Activated naive CD4-positive, alpha-beta T cell treated with anti-CD3 and anti-CD28 coated beads for 36 hours (primary cell): ENCODE results near the gene C1orf35. TPM values are rescaled to one million over a fixed set of nuclear protein-coding genes. Genes with fewer than 3 reads are reported as not detected.

Experiments
- CTCF ChIA-PET: fragments of 350-600 bp; sonication (Branson Sonifier 250); formaldehyde crosslinking; loops from one replicate; lab custom pipeline; 2021; ENCODE audit warnings: antibody characterized with exemption; lab: Charles Lee
- DNase-seq: peaks from one replicate; pipeline ENCODE4 v3.0.0-alpha.2; 2020
- H3K27ac Mint-ChIP-seq: one replicate; pipeline ENCODE4 v1.8.0; 2021; ENCODE audit warnings: mild to moderate bottlenecking, mixed read lengths
- H3K27me3 Mint-ChIP-seq: one replicate; pipeline ENCODE4 v1.8.0; 2021; ENCODE audit warnings: low read depth, mixed read lengths
- H3K36me3 Mint-ChIP-seq: one replicate; pipeline ENCODE4 v1.8.0; 2021; ENCODE audit warnings: low read depth, mixed read lengths
- H3K4me1 Mint-ChIP-seq: one replicate; pipeline ENCODE4 v1.8.0; 2021; ENCODE audit warnings: low read depth, mixed read lengths
- H3K4me3 Mint-ChIP-seq: one replicate; pipeline ENCODE4 v1.8.0; 2021; ENCODE audit warnings: mild to moderate bottlenecking, moderate library complexity, mixed read lengths
- H3K9me3 Mint-ChIP-seq: one replicate; pipeline ENCODE4 v1.8.0; 2021; ENCODE audit warnings: mixed read lengths
- intact Hi-C: fragments of 100-400 bp; cut with micrococcal nuclease; formaldehyde crosslinking; loops from one replicate; pipeline ENCODE4 v1.15.1; 2023
- total RNA-seq, 2 experiments: library from RNA; stranded (reverse); gene quantifications; one replicate each; pipeline ENCODE4 v1.2.3, GENCODE V29; 2021

Gene C1orf35
- total RNA-seq, 2 experiments from 2014 or later: 14.5 to 16.2 TPM

DNA sequence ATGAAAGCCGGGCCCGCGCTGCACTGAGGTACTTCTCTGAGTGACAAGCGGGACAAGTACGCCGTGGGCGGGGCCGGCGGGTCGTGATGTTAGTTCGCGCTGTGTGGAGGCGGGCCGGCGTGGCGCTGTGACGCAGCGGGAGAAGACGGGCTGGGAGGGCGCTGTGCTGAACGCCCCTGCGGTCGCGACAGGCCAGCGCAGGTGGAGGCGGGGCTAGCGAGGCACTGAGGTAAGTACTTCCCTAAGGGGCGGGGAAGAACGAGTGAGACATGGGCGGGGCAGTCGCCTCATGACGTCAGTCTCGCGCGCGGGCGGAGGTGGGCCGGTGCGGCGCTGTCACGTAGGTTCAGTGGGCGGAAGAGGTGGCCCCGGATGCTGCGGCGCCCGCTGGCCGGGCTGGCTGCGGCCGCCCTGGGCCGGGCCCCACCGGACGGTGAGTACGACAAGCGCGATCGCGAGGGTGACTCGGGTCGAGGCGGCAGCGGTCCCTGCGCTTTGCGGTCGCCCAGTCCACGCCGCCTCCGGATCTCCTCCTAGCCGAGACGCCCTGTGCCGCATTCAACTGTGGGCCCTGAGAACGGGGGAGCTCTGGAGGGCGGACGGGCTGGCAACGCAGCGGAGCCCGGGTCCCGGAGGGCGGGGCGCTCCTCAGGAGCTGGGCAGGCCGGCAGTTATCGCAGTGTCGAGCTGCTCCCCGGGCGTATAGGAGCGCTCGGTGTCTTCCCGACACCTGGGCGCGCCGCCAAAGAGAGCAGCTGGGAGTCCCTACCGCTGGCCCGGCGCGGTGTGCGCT is 37.0 kb upstream of the C1orf35 start, which contains the start of gene GUK1:
TSS of gene GUK1 (plus strand) at position 349 of the 793 bp plus-strand sequence. CDS start at position 373, 24 bp downstream.
- Mint-ChIP-seq H3K4me3 (peak within 1 kb of the TSS; percentile 97), H3K27ac (peak within 1 kb of the TSS; percentile 98), H3K27me3 (no peaks in the 10 kb centered on the region), H3K9me3 (no peaks in the 10 kb centered on the region), H3K36me3 (peaks cover 4% of the 10 kb centered on the region), H3K4me1 (peaks cover 25% of the 10 kb centered on the region)
- peak; percentile 100 for DNase-seq
- CTCF ChIA-PET: interaction anchor here (0.6 to 1.8 kb wide), 5 partner anchors 9 to 145 kb away, joined by 3 to 6 read pairs (median 3); no protein-coding TSS in a partner anchor
- intact Hi-C loops: loop anchor here (1.0 to 2.0 kb wide), 9 partner anchors 9 to 323 kb away; partner anchors contain the start of genes ARF1, C1orf35, IBA57 and MRPL55

GRCh38 chr1:228139406-228139930 is 36.3 kb upstream of the C1orf35 start:
- intact Hi-C loops: no loop called here
- Mint-ChIP-seq H3K4me1 (peaks cover 25% of the 10 kb centered on the region), H3K36me3 (peaks cover 4% of the 10 kb centered on the region), H3K27ac (peak overlapping the region; percentile 98), H3K27me3 (no peaks in the 10 kb centered on the region), H3K4me3 (peak overlapping the region; percentile 97), H3K9me3 (no peaks in the 10 kb centered on the region)
- CTCF ChIA-PET: interaction anchor here (0.6 to 1.8 kb wide), 2 partner anchors 9 to 27 kb away, joined by 3 to 4 read pairs; no protein-coding TSS in a partner anchor
- DNase-seq: no peak

GRCh38 chr1:228136901-228137300 is 33.8 kb upstream of the C1orf35 start:
- DNase-seq: no peak
- peaks cover 4% of the 10 kb centered on the region for H3K36me3 Mint-ChIP-seq

GRCh38 chr1:228134591-228134990 is 31.5 kb upstream of the C1orf35 start:
- Mint-ChIP-seq H3K27ac (no peak overlapping the region), H3K4me3 (no peak overlapping the region), H3K27me3 (peaks cover 8% of the 10 kb centered on the region), H3K9me3 (no peaks in the 10 kb centered on the region), H3K4me1 (peaks cover 3% of the 10 kb centered on the region), H3K36me3 (no peaks in the 10 kb centered on the region)
- intact Hi-C loops: loop anchor here (5.0 kb wide), 2 partner anchors 258 to 368 kb away; no protein-coding TSS in a partner anchor
- no peak for DNase-seq
- CTCF ChIA-PET: interaction anchor here (2.3 kb wide), 1 partner anchor 32 kb away, joined by 9 read pairs; the partner anchor contains the start of gene IBA57

More at GRCh38 chr1:228136901-228137300, 33.8 kb upstream of the C1orf35 start:
- intact Hi-C loops: no loop called here
- Mint-ChIP-seq H3K27me3 (no peaks in the 10 kb centered on the region), H3K4me3 (no peak overlapping the region), H3K27ac (no peak overlapping the region), H3K9me3 (no peaks in the 10 kb centered on the region), H3K4me1 (peaks cover 1% of the 10 kb centered on the region)
- CTCF ChIA-PET: interaction anchor here (2.3 kb wide), 1 partner anchor 30 kb away, joined by 9 read pairs; the partner anchor contains the start of gene IBA57

DNA sequence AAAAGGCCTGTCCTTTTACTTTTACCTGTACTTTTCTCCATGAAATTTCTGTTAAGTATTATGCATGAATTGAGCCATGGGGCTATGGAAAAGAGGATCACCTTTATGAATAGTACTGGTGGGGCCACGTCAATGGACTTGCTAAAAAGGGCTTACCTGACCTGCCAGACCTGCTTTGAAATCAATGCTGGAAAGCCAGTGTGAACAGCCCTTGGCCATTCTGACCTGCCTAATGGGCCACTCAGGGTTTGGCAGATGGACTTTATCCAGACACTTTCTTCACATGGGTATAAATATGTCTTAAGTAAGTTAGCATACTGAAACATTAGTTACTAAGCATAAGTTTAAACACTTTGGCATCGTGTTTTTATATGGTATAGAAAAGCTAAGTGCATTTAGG is 28.6 kb upstream of the C1orf35 start:
- Mint-ChIP-seq H3K4me3 (no peak overlapping the region), H3K4me1 (peaks cover 3% of the 10 kb centered on the region), H3K27me3 (peaks cover 10% of the 10 kb centered on the region), H3K27ac (no peak overlapping the region), H3K9me3 (no peaks in the 10 kb centered on the region), H3K36me3 (no peaks in the 10 kb centered on the region)
- CTCF ChIA-PET: interaction anchor here (1.6 to 2.3 kb wide), 2 partner anchors 10 to 369 kb away, joined by 4 to 17 read pairs; no protein-coding TSS in a partner anchor
- intact Hi-C loops: loop anchor here (1.0 to 5.0 kb wide), 7 partner anchors 9 to 384 kb away; partner anchors contain the start of gene GUK1
- DNase-seq: no peak

GRCh38 chr1:228125185-228125584 is 22.1 kb upstream of the C1orf35 start:
- no peak for DNase-seq
- CTCF ChIA-PET: interaction anchor here (1.6 kb wide), 1 partner anchor 41 kb away, joined by 5 read pairs; the partner anchor contains the start of gene IBA57
- intact Hi-C loops: no loop called here
- H3K4me3 Mint-ChIP-seq: no peak overlapping the region
- H3K4me1 Mint-ChIP-seq: peaks cover 4% of the 10 kb centered on the region
- H3K9me3 Mint-ChIP-seq: no peaks in the 10 kb centered on the region
- H3K27me3 Mint-ChIP-seq: peaks cover 4% of the 10 kb centered on the region
- no peak overlapping the region for H3K27ac Mint-ChIP-seq
- H3K36me3 Mint-ChIP-seq: no peaks in the 10 kb centered on the region

GRCh38 chr1:228123505-228123904 is 20.4 kb upstream of the C1orf35 start:
- DNase-seq: no peak
- H3K9me3 Mint-ChIP-seq: no peaks in the 10 kb centered on the region

GRCh38 chr1:228122921-228123441 is 19.9 kb upstream of the C1orf35 start:
- CTCF ChIA-PET: interaction anchor here (1.1 kb wide), 1 partner anchor 674 kb away, joined by 3 read pairs; no protein-coding TSS in a partner anchor
- peaks cover 2% of the 10 kb centered on the region for H3K36me3 Mint-ChIP-seq

More at GRCh38 chr1:228123505-228123904, 20.4 kb upstream of the C1orf35 start:
- Mint-ChIP-seq H3K4me1 (peaks cover 4% of the 10 kb centered on the region), H3K27me3 (no peaks in the 10 kb centered on the region), H3K27ac (no peak overlapping the region), H3K36me3 (no peaks in the 10 kb centered on the region), H3K4me3 (no peak overlapping the region)
- CTCF ChIA-PET: interaction anchor here (1.0 kb wide), 1 partner anchor 125 kb away, joined by 4 read pairs; no protein-coding TSS in a partner anchor
- intact Hi-C loops: no loop called here

DNA sequence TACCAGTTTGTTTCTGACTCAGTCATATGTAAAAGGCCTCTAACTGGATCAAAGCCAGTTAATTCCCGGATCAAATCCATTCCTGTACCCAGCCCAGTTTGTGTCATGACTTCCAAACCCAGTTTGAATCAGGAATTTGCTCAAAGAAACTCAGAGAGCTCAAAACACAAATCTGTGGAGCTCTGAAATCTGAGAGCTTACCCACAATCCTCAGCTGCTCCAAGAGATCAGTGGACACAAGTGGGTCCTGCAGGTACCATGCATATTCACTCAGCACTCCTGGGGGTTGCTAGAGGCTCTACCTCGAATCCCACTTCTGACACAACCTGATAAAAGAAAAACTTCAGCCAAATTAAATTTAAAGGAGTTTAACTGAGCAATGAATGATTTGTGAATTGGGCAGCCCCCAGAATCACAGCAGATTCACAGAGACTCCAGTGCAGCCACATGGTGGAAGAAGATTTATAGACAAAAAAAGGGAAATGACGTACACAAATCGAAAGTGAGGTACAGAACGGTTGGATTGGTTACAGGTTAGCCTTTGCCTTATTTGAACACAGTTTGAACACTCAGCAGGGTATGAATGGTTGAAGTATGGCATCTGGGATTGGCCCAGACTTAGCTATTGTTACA is 17.8 kb upstream of the C1orf35 start:
- Mint-ChIP-seq H3K27ac (peak overlapping the region; percentile 16), H3K4me3 (peak overlapping the region; percentile 47), H3K27me3 (no peaks in the 10 kb centered on the region), H3K9me3 (peaks cover 5% of the 10 kb centered on the region), H3K4me1 (peaks cover 4% of the 10 kb centered on the region), H3K36me3 (peaks cover 7% of the 10 kb centered on the region)
- no peak for DNase-seq
- intact Hi-C loops: no loop called here
- CTCF ChIA-PET: interaction anchor here (2.0 kb wide), 1 partner anchor 10 kb away, joined by 17 read pairs; no protein-coding TSS in a partner anchor

More at GRCh38 chr1:228122921-228123441, 19.9 kb upstream of the C1orf35 start:
- no peak for DNase-seq
- H3K27ac Mint-ChIP-seq: no peak overlapping the region
- peaks cover 2% of the 10 kb centered on the region for H3K9me3 Mint-ChIP-seq
- H3K4me3 Mint-ChIP-seq: no peak overlapping the region
- no peaks in the 10 kb centered on the region for H3K27me3 Mint-ChIP-seq
- peaks cover 4% of the 10 kb centered on the region for H3K4me1 Mint-ChIP-seq
- intact Hi-C loops: no loop called here

DNA sequence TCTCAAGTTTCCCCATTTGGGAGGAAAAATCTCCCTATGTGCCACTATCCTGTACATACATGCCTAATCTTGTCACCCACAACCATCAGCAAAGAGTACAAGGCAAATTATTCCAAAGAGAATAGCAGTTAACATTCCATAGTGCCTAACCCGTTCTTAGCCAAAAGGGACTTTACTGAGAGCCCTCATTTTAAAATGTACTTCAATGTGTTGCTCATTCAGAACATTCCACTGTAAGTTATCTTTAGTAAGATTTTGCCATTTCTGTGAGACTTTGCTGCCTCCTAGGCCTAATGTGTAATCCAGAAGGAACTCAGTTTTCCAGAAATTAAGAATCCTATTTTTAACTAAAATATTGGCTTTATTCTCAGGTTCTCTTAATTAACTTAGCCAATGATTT is 17.2 kb upstream of the C1orf35 start:
- CTCF ChIA-PET: interaction anchor here (2.0 kb wide), 1 partner anchor 11 kb away, joined by 17 read pairs; no protein-coding TSS in a partner anchor
- no peak for DNase-seq
- Mint-ChIP-seq H3K36me3 (peaks cover 7% of the 10 kb centered on the region), H3K27me3 (no peaks in the 10 kb centered on the region), H3K4me1 (peaks cover 4% of the 10 kb centered on the region), H3K9me3 (peaks cover 5% of the 10 kb centered on the region), H3K27ac (no peak overlapping the region), H3K4me3 (no peak overlapping the region)
- intact Hi-C loops: no loop called here

- Mint-ChIP-seq H3K27me3 (no peaks in the 10 kb centered on the region), H3K4me1 (peaks cover 4% of the 10 kb centered on the region), H3K9me3 (peaks cover 5% of the 10 kb centered on the region), H3K4me3 (no peak overlapping the region), H3K27ac (no peak overlapping the region), H3K36me3 (peaks cover 7% of the 10 kb centered on the region)
- CTCF ChIA-PET: interaction anchor here (1.3 to 1.4 kb wide), 2 partner anchors 9 to 13 kb away, joined by 5 to 8 read pairs; partner anchors contain the start of gene MRPL55
- intact Hi-C loops: no loop called here
- no peak for DNase-seq
Observed at GRCh38 chr1:228118040-228118439, 14.9 kb upstream of the C1orf35 start.
